GM21381 (cell line): ENCODE data around the gene RAB7B.
"Not testable (repeated sequence)": the region's sequence is repeated elsewhere in the genome, so short reads cannot be mapped to it uniquely, and the experiment has no call there.

Experiments
- ATAC-seq: cut with Tn5 transposase; IDR thresholded peaks from one replicate; pipeline ENCODE4 v1.9.1; 2021; ENCODE audit warnings: mild to moderate bottlenecking, moderate library complexity; ENCODE audit not compliant: unreplicated experiment

Gene RAB7B

GRCh38 chr1:206002871-206003801 lies at the start of gene RAB7B:
Gene RAB7B (minus strand): TSS chr1:206003395. CDS start chr1:205994135, 9,260 bp downstream.
- no peak for ATAC-seq

- ATAC-seq = not testable (repeated sequence)
Measured at GRCh38 chr1:206052231-206052865, 49.2 kb upstream of the RAB7B start.

- peak; percentile 80 for ATAC-seq
Measured at GRCh38 chr1:206050655-206051235, 47.5 kb upstream of the RAB7B start.

- no peak for ATAC-seq
Measured at GRCh38 chr1:206049919-206050600, 46.9 kb upstream of the RAB7B start.

GRCh38 chr1:206049293-206049692 lies 46.1 kb upstream of the RAB7B start:
- ATAC-seq = peak; percentile 39

GRCh38 chr1:206048582-206048981 lies 45.4 kb upstream of the RAB7B start:
- ATAC-seq = no peak

- ATAC-seq = no peak
Measured at GRCh38 chr1:206047271-206047670, 44.1 kb upstream of the RAB7B start.

GRCh38 chr1:206041640-206042039 lies 38.4 kb upstream of the RAB7B start:
- ATAC-seq = peak; percentile 70

- ATAC-seq = no peak
Measured at GRCh38 chr1:206040328-206040727, 37.1 kb upstream of the RAB7B start.

- no peak for ATAC-seq
Measured at GRCh38 chr1:206039046-206039973, 36.1 kb upstream of the RAB7B start.

- no peak for ATAC-seq
Measured at GRCh38 chr1:206037581-206037980, 34.4 kb upstream of the RAB7B start.

- no peak for ATAC-seq
Measured at GRCh38 chr1:206036663-206037455, 33.7 kb upstream of the RAB7B start.

GRCh38 chr1:206035027-206035426 lies 31.8 kb upstream of the RAB7B start:
- no peak for ATAC-seq

GRCh38 chr1:206032380-206033140 lies 29.4 kb upstream of the RAB7B start:
- no peak for ATAC-seq

- ATAC-seq = peak; percentile 82
Measured at GRCh38 chr1:206030714-206031113, 27.5 kb upstream of the RAB7B start.

GRCh38 chr1:206030191-206030590 lies 27.0 kb upstream of the RAB7B start:
- ATAC-seq = no peak

GRCh38 chr1:206029484-206029883 lies 26.3 kb upstream of the RAB7B start:
- ATAC-seq = no peak

- no peak for ATAC-seq
Measured at GRCh38 chr1:206025283-206025820, 22.2 kb upstream of the RAB7B start.
